GM12874 (cell line): Measurements from ENCODE around the gene MORC3.

ENCODE experiments used
- CTCF ChIP-seq: IDR thresholded peaks from 2 replicates; pipeline ENCODE4 v1.5.1; 2011; ENCODE audit warnings: low read depth, mild to moderate bottlenecking, control low read depth, low read length, moderate library complexity; ENCODE audit not compliant: insufficient read depth

The MORC3 gene

GRCh38 chr21:36420571-36421339 lies 100.8 kb downstream of the MORC3 start:
- TF ChIP-seq CTCF, result no peak

GRCh38 chr21:36422279-36423098 lies 102.5 kb downstream of the MORC3 start:
- TF ChIP-seq CTCF, result peak; percentile 89

GRCh38 chr21:36423771-36424433 lies 103.9 kb downstream of the MORC3 start:
- TF ChIP-seq CTCF, result no peak

- no peak for TF ChIP-seq CTCF
These were observed 104.6 kb downstream of the MORC3 start for GRCh38 chr21:36424592-36424991.

- TF ChIP-seq CTCF, result no peak
These were observed 105.3 kb downstream of the MORC3 start for GRCh38 chr21:36425286-36425685.
